ENCODE measurements around the gene SYT12. TPM values are rescaled to one million over a fixed set of nuclear protein-coding genes. Genes with fewer than 3 reads are reported as not detected.

The SYT12 gene
- polyA plus RNA-seq, 1 of the 3 experiments (the other 2 are of a cell fraction), result 0.61 TPM

GRCh38 chr11:67044496-67044895 is 21.6 kb downstream of the SYT12 start:
- Histone ChIP-seq H4K20me1 (ENCODE audit: insufficient read depth) (no peaks in the 10 kb centered on the region), H3K36me3 (replicated peaks in 1 of 2; ENCODE audit: control insufficient read depth in 1 of 2, insufficient read depth in 2 of 2, low read length in 1 of 2) (no peaks in the 10 kb centered on the region), H3K4me2 (no peak overlapping the region), H3K27ac (ENCODE audit: low read depth in 2 of 2, low read length in 1 of 2) (no peak overlapping the region), H3K27me3 (ENCODE audit: insufficient read depth) (no peaks in the 10 kb centered on the region), H3K4me1 (ENCODE audit: control insufficient read depth in 1 of 2, insufficient read depth in 2 of 2, low read depth in 1 of 2, low read length in 1 of 2) (peaks cover 0 to 4% of the 10 kb centered on the region in 2 experiments; a peak in 2 of 4 replicates), H3F3A (replicated peaks; ENCODE audit: insufficient read depth) (peaks cover 6% of the 10 kb centered on the region), H3K9me3 (no peaks in the 10 kb centered on the region), H3K79me2 (ENCODE audit: insufficient read depth) (no peaks in the 10 kb centered on the region), H3K9ac (no peak overlapping the region), H3K9me2 (no peaks in the 10 kb centered on the region), H2AFZ (ENCODE audit: low read depth) (no peak overlapping the region), H3K4me3 (ENCODE audit: low read depth in 2 of 2, low read length in 1 of 2) (no peak overlapping the region)
- TF ChIP-seq RAD21 (IDR thresholded peaks at IDR 0.05; ENCODE audit: low read length) (no peak), TAF1 (IDR thresholded peaks at IDR 0.05; ENCODE audit: borderline replicate concordance, low read depth, low read length) (no peak), GATA2 (CRISPR knock-in tag; IDR thresholded peaks at IDR 0.05) (no peak), TEAD4 (IDR thresholded peaks at IDR 0.05; ENCODE audit: borderline replicate concordance, insufficient read depth) (no peak), MAX (IDR thresholded peaks at IDR 0.05; ENCODE audit: low read depth) (no peak), IRF3 (IDR thresholded peaks at IDR 0.05; ENCODE audit: low read depth, low read length) (no peak), EP300 (IDR thresholded peaks at IDR 0.05; ENCODE audit: borderline replicate concordance in 1 of 2, low read depth in 1 of 2, low read length in 1 of 2) (no peak), EZH2phosphoT487 (IDR thresholded peaks at IDR 0.05; ENCODE audit: borderline replicate concordance, low read depth) (no peak), JUND (IDR thresholded peaks at IDR 0.05) (no peak), MEF2A (IDR thresholded peaks at IDR 0.05; ENCODE audit: borderline replicate concordance, low read depth) (no peak), FOXJ3 (CRISPR knock-in tag; IDR thresholded peaks at IDR 0.05) (no peak), CTCF (IDR thresholded peaks at IDR 0.05) (no peak), PBX3 (IDR thresholded peaks at IDR 0.05) (no peak), MXI1 (IDR thresholded peaks at IDR 0.05; ENCODE audit: low read depth, low read length) (no peak), TCF12 (IDR thresholded peaks at IDR 0.05) (no peak), RCOR1 (IDR thresholded peaks at IDR 0.05; ENCODE audit: low read length) (no peak), GABPA (IDR thresholded peaks at IDR 0.05; ENCODE audit: low read depth) (no peak), NRF1 (IDR thresholded peaks at IDR 0.05; ENCODE audit: low read depth, low read length) (no peak), USF1 (IDR thresholded peaks at IDR 0.05; ENCODE audit: borderline replicate concordance, low read depth) (no peak), FOXM1 (IDR thresholded peaks at IDR 0.05; ENCODE audit: low read depth) (no peak)
- WGBS (ENCODE audit: low lambda C conversion rate), result 91% methylated on average over 11 of the region's 14 CpGs
- DNase-seq, result no peak
- POLR2A ChIA-PET, result no interaction called here
- CTCF ChIA-PET, result interaction anchor here (2.4 kb wide), 1 partner anchor 9 kb away, joined by 11 read pairs; no protein-coding TSS in a partner anchor
